Mucosa of stomach (tissue), 1 donor: ENCODE data around the gene GPN1.
"Not testable (repeated sequence)": the region's sequence is repeated elsewhere in the genome, so short reads cannot be mapped to it uniquely, and the experiment has no call there.

Experiments
- H3K27me3 ChIP-seq: one replicate; pipeline ENCODE4 v1.7.0; 2013; ENCODE audit warnings: mild to moderate bottlenecking, low read length; ENCODE audit not compliant: control insufficient read depth, insufficient read depth
- H3K36me3 ChIP-seq: one replicate; pipeline ENCODE4 v1.7.0; 2013; ENCODE audit warnings: low read length; ENCODE audit not compliant: control insufficient read depth, insufficient read depth
- H3K4me1 ChIP-seq: one replicate; pipeline ENCODE4 v1.7.0; 2013; ENCODE audit warnings: mild to moderate bottlenecking, low read length; ENCODE audit not compliant: control insufficient read depth, insufficient read depth
- H3K4me3 ChIP-seq: one replicate; pipeline ENCODE4 v1.7.0; 2013; ENCODE audit warnings: low read length
- H3K9ac ChIP-seq: one replicate; pipeline ENCODE4 v1.7.0; 2013; ENCODE audit warnings: mild to moderate bottlenecking, low read length, moderate library complexity
- H3K9me3 ChIP-seq: one replicate; pipeline ENCODE4 v1.7.0; 2013; ENCODE audit warnings: mild to moderate bottlenecking, low read length, moderate library complexity; ENCODE audit not compliant: control insufficient read depth
- donor health status: Pancreatic carcinoma.

Gene GPN1

DNA sequence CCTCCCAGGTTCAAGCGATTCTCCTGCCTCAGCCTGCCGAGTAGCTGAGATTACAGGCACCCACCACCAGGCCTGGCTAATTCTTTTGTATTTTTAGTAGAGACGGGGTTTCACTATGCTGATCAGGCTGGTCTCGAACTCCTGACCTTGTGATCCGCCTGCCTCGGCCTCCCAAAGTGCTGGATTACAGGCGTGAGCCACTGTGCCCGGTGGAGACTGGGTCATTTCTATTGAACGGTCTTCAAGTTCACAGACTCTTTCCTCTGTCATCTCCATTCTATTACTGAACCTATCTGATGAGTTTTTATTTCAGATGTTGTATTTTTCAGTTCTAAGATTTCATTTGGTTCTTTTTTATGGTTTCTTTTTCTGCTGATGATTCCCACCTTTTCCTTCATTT is 33.4 kb upstream of the GPN1 start:
- H3K9me3 ChIP-seq, H3K27me3 ChIP-seq, H3K9ac ChIP-seq, H3K4me1 ChIP-seq, H3K36me3 ChIP-seq, H3K4me3 ChIP-seq: not testable (repeated sequence)

DNA sequence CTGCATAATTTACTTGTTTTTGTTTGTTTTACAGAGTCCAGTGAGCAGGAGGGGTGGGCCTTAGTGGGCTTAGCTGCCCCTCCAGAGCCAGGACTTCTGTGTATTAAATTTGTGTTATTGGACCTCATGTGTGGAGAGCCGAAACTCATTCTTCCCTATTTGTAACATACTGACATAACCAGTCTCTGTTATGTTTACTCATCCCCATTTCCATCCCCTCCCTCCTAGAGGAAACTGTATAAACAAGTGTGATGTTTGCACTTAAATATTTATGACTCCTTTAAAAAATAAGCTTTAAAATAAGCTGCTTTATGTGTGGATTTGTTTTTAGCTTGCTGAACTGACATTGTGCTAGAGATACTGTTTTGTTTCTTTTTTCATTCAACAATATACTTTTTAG is 32.2 kb upstream of the GPN1 start:
- Histone ChIP-seq H3K9ac (no peak overlapping the region), H3K4me3 (no peak overlapping the region)

DNA sequence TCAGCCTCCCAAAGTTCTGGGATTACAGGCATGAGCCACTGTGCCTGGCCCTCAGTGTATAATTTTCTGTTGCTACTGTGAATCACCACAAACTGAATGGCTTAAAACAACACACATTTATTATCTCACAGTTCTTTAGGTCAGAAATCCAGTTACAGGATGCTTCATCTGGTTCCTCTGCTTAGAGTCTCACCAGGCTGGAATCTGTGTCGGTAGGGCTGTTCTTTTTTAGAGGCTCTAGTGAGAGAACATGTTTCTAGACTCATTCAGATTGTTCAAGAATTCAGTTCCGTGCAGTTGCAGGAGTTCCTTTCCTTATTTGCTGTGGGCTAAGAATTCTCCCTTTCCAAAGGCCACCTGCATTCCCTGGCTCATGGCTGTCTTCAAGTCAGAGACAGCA is 22.2 kb upstream of the GPN1 start:
- Histone ChIP-seq H3K9me3 (no peaks in the 10 kb centered on the region), H3K9ac (no peak overlapping the region), H3K4me3 (no peak overlapping the region), H3K4me1 (no peaks in the 10 kb centered on the region), H3K36me3 (peaks cover 4% of the 10 kb centered on the region), H3K27me3 (no peaks in the 10 kb centered on the region)

More for the DNA sequence above, 32.2 kb upstream of the GPN1 start:
- Histone ChIP-seq H3K36me3 (no peaks in the 10 kb centered on the region), H3K9me3 (no peaks in the 10 kb centered on the region), H3K4me1 (no peaks in the 10 kb centered on the region), H3K27me3 (no peaks in the 10 kb centered on the region)

DNA sequence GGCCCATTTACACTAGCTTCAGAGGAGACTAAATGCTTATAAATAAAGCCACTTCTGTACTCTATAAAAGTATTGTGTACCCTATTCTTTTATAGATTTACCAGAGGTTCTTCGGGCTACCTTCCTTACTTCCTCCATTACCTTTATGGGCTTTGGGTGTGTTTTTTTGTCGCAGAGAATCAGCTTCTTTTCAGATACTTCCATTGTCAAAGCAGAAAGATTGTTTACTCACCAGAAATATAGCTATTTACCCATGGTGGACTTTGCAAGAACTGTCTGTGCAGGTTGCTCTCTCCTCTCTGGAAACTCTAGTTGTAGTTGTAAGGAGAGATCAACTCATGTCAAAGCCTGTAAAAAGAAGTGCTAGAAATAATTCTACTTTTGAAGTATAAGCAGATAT is 14.9 kb upstream of the GPN1 start:
- Histone ChIP-seq H3K27me3 (no peaks in the 10 kb centered on the region), H3K36me3 (peaks cover 10% of the 10 kb centered on the region), H3K4me3 (no peak overlapping the region), H3K4me1 (no peaks in the 10 kb centered on the region), H3K9me3 (no peaks in the 10 kb centered on the region), H3K9ac (no peak overlapping the region)

DNA sequence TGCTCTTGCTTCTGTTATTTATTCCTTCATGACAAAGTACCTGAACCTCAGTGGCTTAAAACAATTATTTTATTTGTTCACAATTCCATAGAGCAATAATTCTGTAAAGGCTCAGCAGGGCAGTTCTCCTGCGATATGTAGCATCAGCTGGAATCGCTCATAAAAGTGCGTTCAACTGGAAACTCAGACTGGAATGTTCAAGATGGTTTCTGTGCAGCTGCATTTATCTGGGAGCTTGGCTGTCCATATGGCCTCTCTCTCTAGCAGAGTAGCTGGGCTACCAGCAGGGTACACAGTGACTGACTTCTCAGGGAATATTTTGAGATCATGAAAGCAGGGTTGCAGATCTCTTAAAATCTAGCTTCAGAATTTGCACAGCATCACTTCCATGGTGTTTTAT is 13.5 kb upstream of the GPN1 start:
- H3K4me1 ChIP-seq = no peaks in the 10 kb centered on the region
- H3K36me3 ChIP-seq = peaks cover 10% of the 10 kb centered on the region
- H3K4me3 ChIP-seq = no peak overlapping the region
- no peaks in the 10 kb centered on the region for H3K27me3 ChIP-seq
- no peak overlapping the region for H3K9ac ChIP-seq
- H3K9me3 ChIP-seq = no peaks in the 10 kb centered on the region

DNA sequence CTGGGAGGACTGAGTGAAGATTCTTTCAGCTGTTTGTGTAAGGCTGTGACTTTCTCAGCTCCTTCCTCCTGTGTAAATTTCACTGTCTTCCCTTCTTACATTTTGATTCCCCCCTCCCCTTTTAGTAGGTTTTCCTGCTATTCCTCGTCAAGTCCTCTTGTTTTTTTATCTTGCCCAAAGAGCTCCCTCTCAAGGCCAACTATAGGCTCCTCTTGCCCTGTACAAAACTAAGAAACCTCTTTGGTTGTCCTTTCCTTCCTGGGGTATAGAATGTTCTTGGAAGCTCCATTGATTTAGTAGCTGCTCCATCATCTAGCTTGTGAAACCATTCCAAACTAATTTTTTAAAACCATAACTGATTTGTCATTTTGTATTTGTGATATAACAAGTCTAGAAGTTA is 7.3 kb upstream of the GPN1 start:
- H3K9me3 ChIP-seq = no peaks in the 10 kb centered on the region
- H3K4me1 ChIP-seq = no peaks in the 10 kb centered on the region
- H3K36me3 ChIP-seq = peaks cover 14% of the 10 kb centered on the region
- no peaks in the 10 kb centered on the region for H3K27me3 ChIP-seq
- no peak overlapping the region for H3K9ac ChIP-seq
- no peak overlapping the region for H3K4me3 ChIP-seq

DNA sequence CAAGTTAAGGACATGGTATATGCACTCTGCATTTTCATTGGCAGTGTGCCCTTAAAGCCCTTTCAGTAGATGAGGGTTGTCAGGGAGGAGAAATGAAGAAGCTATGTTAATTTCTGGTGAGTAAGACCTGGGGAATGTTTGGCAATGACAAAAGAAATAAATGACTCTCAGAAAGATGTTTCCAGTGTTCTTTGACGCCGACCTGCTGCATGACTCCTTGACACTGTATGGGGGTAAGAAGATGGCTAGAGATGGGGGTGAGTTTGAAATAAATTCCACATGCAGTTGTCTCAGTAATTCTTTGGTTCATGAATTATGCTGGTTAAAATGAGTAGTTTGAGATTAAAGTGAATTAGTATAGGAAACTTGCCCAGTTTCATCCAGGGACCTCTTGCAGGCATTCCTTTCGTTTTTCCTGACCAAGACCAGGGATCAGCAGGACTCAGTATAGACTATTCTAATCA is 5.9 kb upstream of the GPN1 start:
- H3K27me3 ChIP-seq = no peaks in the 10 kb centered on the region
- H3K4me1 ChIP-seq = peaks cover 2% of the 10 kb centered on the region
- H3K9ac ChIP-seq = no peak overlapping the region
- H3K36me3 ChIP-seq = peaks cover 10% of the 10 kb centered on the region
- H3K4me3 ChIP-seq = no peak overlapping the region
- no peaks in the 10 kb centered on the region for H3K9me3 ChIP-seq

DNA sequence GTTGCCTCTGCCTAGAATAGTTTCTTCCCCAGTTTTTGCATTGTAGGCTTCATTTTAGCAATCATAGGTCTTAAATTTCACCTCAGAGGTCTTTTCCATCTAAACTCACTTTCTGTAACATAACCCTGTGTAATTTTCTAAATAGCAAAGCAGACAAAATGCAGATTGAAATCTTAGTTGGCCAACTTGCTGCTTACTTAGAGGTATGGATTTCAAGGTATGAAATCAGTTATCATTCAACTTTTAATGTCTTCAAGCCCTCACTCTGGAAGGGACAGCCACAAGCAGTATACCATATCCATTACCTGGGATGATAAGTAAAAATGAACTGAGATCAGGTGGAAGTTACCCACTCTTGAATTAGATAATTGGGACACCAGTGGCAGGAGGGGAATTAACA is 3.9 kb upstream of the GPN1 start:
- Histone ChIP-seq H3K4me3 (no peak overlapping the region), H3K36me3 (peaks cover 10% of the 10 kb centered on the region), H3K9ac (no peak overlapping the region), H3K9me3 (no peaks in the 10 kb centered on the region), H3K4me1 (peaks cover 11% of the 10 kb centered on the region), H3K27me3 (no peaks in the 10 kb centered on the region)

DNA sequence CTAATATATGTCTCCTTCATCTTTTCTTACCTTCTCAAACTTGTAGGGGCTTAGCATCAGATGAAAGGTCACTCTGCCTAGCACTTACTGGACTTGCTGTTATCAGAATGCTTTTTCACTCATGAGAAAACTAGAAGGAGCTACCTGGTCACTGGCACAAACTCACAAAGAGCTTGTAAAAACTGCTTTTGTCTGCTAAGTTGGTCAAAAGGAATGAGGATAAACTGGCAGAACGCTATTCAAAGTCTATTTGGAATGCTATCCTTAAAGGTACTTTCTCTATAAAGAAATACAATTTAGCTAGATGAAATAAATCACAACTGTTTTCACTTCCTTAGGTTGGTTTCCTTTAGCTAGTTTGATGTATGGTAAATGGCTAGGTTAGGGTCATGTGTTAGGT is 2.5 kb upstream of the GPN1 start:
- H3K36me3 ChIP-seq, H3K9me3 ChIP-seq, H3K9ac ChIP-seq, H3K27me3 ChIP-seq, H3K4me3 ChIP-seq: not testable (repeated sequence)
- peaks cover 11% of the 10 kb centered on the region for H3K4me1 ChIP-seq

DNA sequence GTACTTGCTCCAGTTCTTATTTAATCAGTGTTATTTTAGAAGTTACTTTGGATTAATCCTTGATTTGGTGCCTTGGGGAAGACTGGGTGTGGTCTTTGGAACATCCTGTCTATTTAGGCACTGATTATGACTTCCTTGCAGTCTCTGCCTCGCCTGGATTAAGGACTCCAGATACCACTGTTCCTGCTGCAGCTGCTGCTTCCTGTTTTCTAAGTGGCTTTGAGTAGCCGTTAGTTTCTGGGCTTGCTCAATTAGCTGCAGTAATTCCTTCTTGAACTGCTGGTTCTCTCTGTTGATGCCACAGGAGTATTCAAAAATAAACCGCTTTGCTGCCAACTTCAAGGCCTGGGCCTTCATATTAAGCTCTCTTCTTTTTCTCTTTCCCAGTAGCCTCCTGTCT is 1.9 kb upstream of the GPN1 start:
- not testable (repeated sequence) for H3K9ac ChIP-seq, H3K9me3 ChIP-seq, H3K36me3 ChIP-seq, H3K4me3 ChIP-seq, H3K27me3 ChIP-seq
- H3K4me1 ChIP-seq = peaks cover 11% of the 10 kb centered on the region

DNA sequence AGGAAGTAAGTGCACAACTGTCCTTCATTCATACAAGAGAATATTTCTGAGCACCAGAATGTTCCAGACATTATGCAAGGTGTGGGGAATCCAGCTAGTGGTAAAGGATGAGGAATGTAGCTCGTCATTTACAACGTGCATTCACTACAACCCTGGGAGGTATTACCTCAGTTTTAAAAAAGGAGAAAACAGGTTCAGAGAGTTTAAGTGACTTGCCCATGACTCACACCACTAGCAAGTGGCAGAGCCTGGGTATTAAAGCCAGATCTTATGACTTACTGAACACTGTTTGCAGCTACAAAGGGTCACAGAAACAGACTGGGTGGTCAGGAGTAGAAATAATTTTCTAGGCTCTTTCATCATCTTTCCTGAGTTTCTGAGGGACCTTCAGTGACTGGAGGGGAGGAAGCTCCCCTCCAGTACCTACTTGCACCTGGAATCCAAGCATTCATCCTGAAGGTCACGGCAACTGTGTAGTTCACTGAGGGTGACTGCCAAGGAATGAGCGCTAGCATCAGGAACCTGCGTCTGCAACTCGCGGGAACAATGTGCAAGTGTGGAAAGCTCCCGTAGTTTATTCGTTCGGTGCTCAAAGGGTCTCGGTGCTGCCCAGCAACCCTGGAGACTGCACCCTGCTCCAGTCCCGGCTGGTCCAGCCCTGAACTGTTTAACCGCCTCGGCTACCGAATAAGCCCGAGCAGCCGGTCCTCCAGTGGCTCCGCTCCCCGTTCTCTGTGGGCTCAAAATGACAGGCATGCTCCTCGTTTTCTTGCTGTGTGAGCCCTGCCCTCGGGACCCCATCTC is 685 bp upstream of the GPN1 start:
- Histone ChIP-seq H3K36me3 (no peaks in the 10 kb centered on the region), H3K27me3 (no peaks in the 10 kb centered on the region), H3K4me3 (peak overlapping the region; percentile 85), H3K4me1 (peaks cover 11% of the 10 kb centered on the region), H3K9me3 (no peaks in the 10 kb centered on the region), H3K9ac (peak overlapping the region; percentile 94)

DNA sequence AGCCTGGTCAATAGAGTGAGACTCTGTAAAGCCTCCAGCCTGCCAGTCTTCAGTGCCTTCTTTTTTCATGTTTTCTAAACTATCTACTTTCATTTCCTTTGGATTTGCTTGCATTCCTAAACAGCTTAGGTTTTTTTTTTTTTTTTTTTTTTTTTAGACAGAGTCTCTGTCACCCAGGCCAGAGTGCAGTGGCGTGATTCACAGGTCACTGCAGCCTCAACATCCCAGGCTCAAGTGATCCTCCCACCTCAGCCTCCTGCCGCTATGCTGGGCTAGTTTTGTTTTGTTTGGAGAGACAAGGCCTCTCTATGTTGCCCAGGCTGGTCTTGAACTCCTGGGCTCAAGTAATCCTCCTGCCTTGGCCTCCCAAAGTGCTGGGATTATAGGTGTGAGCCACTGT is 1.4 kb downstream of the GPN1 start:
- H3K36me3 ChIP-seq, H3K27me3 ChIP-seq, H3K4me3 ChIP-seq, H3K9ac ChIP-seq, H3K9me3 ChIP-seq: not testable (repeated sequence)
- H3K4me1 ChIP-seq = peaks cover 11% of the 10 kb centered on the region

DNA sequence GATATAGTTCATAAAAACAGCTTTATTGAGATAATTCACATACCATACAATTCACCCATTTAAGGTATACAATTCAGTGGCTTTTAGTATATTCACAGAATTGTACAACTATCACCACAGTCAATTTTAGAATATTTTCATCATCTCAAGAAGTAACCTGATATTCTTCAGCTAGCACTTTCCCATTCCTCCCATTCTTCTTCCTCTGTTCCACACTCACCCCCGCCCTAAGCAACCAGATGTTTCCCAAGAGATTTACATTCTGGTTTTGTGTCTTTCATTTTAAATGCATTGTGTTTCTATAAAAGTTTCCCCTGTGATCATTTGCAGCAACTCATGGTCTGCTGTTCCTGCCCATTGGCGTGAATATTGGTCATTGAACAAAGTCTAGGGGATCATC is 5.4 kb downstream of the GPN1 start:
- no peaks in the 10 kb centered on the region for H3K36me3 ChIP-seq
- H3K4me1 ChIP-seq = peaks cover 5% of the 10 kb centered on the region
- H3K9ac ChIP-seq = no peak overlapping the region
- H3K27me3 ChIP-seq = no peaks in the 10 kb centered on the region
- H3K9me3 ChIP-seq = no peaks in the 10 kb centered on the region
- H3K4me3 ChIP-seq = no peak overlapping the region
